Activated CD8-positive, alpha-beta T cell treated with anti-CD3 and anti-CD28 coated beads for 36 hours (primary cell): Measurements from ENCODE around the gene JAG1. TPM values are rescaled to one million over a fixed set of nuclear protein-coding genes. Genes with fewer than 3 reads are reported as not detected.
A peak's percentile ranks its signal among the peaks of the same experiment; 100 is the strongest.

Experiments used
- ATAC-seq: fragments of 200-7000 bp; cut with Tn5 transposase; one replicate; pipeline ENCODE4 v1.10.0; 2021; ENCODE audit warnings: mild to moderate bottlenecking, moderate library complexity
- CTCF ChIA-PET: fragments of 350-600 bp; sonication (Branson Sonifier 250); formaldehyde crosslinking; loops from one replicate; lab custom pipeline; 2021; ENCODE audit warnings: antibody characterized with exemption; lab: Charles Lee
- POLR2A ChIA-PET: fragments of 350-600 bp; sonication (Branson Sonifier 250); formaldehyde crosslinking; loops from one replicate; lab custom pipeline; 2021; ENCODE audit warnings: antibody characterized with exemption; lab: Charles Lee
- DNase-seq: peaks from one replicate; pipeline ENCODE4 v3.0.0-alpha.2; 2020
- H3K27ac Mint-ChIP-seq: one replicate; pipeline ENCODE4 v1.8.0; 2021; ENCODE audit warnings: mild to moderate bottlenecking, mixed read lengths
- H3K27me3 Mint-ChIP-seq: one replicate; pipeline ENCODE4 v1.8.0; 2021; ENCODE audit warnings: mixed read lengths
- H3K36me3 Mint-ChIP-seq: one replicate; pipeline ENCODE4 v1.8.0; 2021; ENCODE audit warnings: low read depth, mixed read lengths
- H3K4me1 Mint-ChIP-seq: one replicate; pipeline ENCODE4 v1.8.0; 2021; ENCODE audit warnings: low read depth, mixed read lengths
- H3K4me3 Mint-ChIP-seq: one replicate; pipeline ENCODE4 v1.8.0; 2021; ENCODE audit warnings: mild to moderate bottlenecking, moderate library complexity, mixed read lengths
- H3K9me3 Mint-ChIP-seq: one replicate; pipeline ENCODE4 v1.8.0; 2021; ENCODE audit warnings: mixed read lengths
- CTCF ChIP-seq: fragments of 200-600 bp; IDR thresholded peaks from one replicate; pipeline ENCODE4 v1.8.0; 2022; ENCODE audit warnings: antibody characterized with exemption, mild to moderate bottlenecking
- intact Hi-C: fragments of 100-400 bp; cut with micrococcal nuclease; formaldehyde crosslinking; loops from one replicate; pipeline ENCODE4 v1.10.0; 2022
- total RNA-seq, 2 experiments: library from RNA; stranded (reverse); gene quantifications; one replicate each; pipeline ENCODE4 v1.2.3, GENCODE V29; 2021

JAG1 gene
- total RNA-seq, 2 experiments from 2014 or later: 0.41 to 0.58 TPM

- intact Hi-C loops: no loop called here
- POLR2A ChIA-PET: no interaction called here
- CTCF ChIA-PET: no interaction called here
These were observed 27.8 kb upstream of the JAG1 start for GRCh38 chr20:10701607-10702006.

GRCh38 chr20:10699941-10700340 is 26.1 kb upstream of the JAG1 start:
- intact Hi-C loops: no loop called here
- H3K36me3 Mint-ChIP-seq: no peaks in the 10 kb centered on the region
- H3K9me3 Mint-ChIP-seq: peaks cover 2% of the 10 kb centered on the region
- no peak overlapping the region for H3K27ac Mint-ChIP-seq
- no peak for DNase-seq
- peaks cover 3% of the 10 kb centered on the region for H3K27me3 Mint-ChIP-seq
- POLR2A ChIA-PET: no interaction called here
- no peak for ATAC-seq
- H3K4me3 Mint-ChIP-seq: no peak overlapping the region
- TF ChIP-seq CTCF: no peak
- CTCF ChIA-PET: interaction anchor here (1.2 kb wide), 1 partner anchor 25 kb away, joined by 3 read pairs; no protein-coding TSS in a partner anchor
- H3K4me1 Mint-ChIP-seq: no peaks in the 10 kb centered on the region

More at GRCh38 chr20:10701607-10702006, 27.8 kb upstream of the JAG1 start:
- no peak for TF ChIP-seq CTCF
- Mint-ChIP-seq H3K36me3 (no peaks in the 10 kb centered on the region), H3K27me3 (peaks cover 2% of the 10 kb centered on the region), H3K4me1 (no peaks in the 10 kb centered on the region), H3K27ac (no peak overlapping the region), H3K9me3 (peaks cover 2% of the 10 kb centered on the region), H3K4me3 (no peak overlapping the region)
- no peak for DNase-seq
- no peak for ATAC-seq

- no peak overlapping the region for H3K4me3 Mint-ChIP-seq
- peaks cover 3% of the 10 kb centered on the region for H3K27me3 Mint-ChIP-seq
- no peak overlapping the region for H3K27ac Mint-ChIP-seq
- peaks cover 2% of the 10 kb centered on the region for H3K9me3 Mint-ChIP-seq
- POLR2A ChIA-PET: no interaction called here
- TF ChIP-seq CTCF: no peak
- H3K4me1 Mint-ChIP-seq: no peaks in the 10 kb centered on the region
- intact Hi-C loops: no loop called here
- DNase-seq: no peak
- no peak for ATAC-seq
- CTCF ChIA-PET: interaction anchor here (1.2 kb wide), 1 partner anchor 25 kb away, joined by 3 read pairs; no protein-coding TSS in a partner anchor
- no peaks in the 10 kb centered on the region for H3K36me3 Mint-ChIP-seq
These were observed 25.7 kb upstream of the JAG1 start for GRCh38 chr20:10699489-10699888.

- Mint-ChIP-seq H3K27me3 (peaks cover 3% of the 10 kb centered on the region), H3K4me1 (no peaks in the 10 kb centered on the region), H3K9me3 (no peaks in the 10 kb centered on the region), H3K27ac (no peak overlapping the region), H3K36me3 (no peaks in the 10 kb centered on the region), H3K4me3 (no peak overlapping the region)
- TF ChIP-seq CTCF: peak; percentile 65
- ChIA-PET CTCF (interaction anchor here (0.6 to 2.0 kb wide), 12 partner anchors 8 to 244 kb away, joined by 3 to 6 read pairs (median 4); no protein-coding TSS in a partner anchor), POLR2A (no interaction called here)
- peak; percentile 46 for DNase-seq
- intact Hi-C loops: no loop called here
- no peak for ATAC-seq
These were observed 22.9 kb upstream of the JAG1 start for GRCh38 chr20:10696650-10697049.

- CTCF ChIA-PET: no interaction called here
- ATAC-seq: no peak
- H3K4me1 Mint-ChIP-seq: no peaks in the 10 kb centered on the region
- DNase-seq: no peak
- no peak overlapping the region for H3K4me3 Mint-ChIP-seq
- intact Hi-C loops: no loop called here
- H3K36me3 Mint-ChIP-seq: no peaks in the 10 kb centered on the region
- peaks cover 8% of the 10 kb centered on the region for H3K27me3 Mint-ChIP-seq
- no peaks in the 10 kb centered on the region for H3K9me3 Mint-ChIP-seq
- H3K27ac Mint-ChIP-seq: no peak overlapping the region
- POLR2A ChIA-PET: no interaction called here
- no peak for TF ChIP-seq CTCF
These were observed 15.6 kb upstream of the JAG1 start for GRCh38 chr20:10689385-10689784.
